ENCODE results near the gene CERKL.
A peak's percentile ranks its signal among the peaks of the same experiment; 100 is the strongest.

The CERKL gene

DNA sequence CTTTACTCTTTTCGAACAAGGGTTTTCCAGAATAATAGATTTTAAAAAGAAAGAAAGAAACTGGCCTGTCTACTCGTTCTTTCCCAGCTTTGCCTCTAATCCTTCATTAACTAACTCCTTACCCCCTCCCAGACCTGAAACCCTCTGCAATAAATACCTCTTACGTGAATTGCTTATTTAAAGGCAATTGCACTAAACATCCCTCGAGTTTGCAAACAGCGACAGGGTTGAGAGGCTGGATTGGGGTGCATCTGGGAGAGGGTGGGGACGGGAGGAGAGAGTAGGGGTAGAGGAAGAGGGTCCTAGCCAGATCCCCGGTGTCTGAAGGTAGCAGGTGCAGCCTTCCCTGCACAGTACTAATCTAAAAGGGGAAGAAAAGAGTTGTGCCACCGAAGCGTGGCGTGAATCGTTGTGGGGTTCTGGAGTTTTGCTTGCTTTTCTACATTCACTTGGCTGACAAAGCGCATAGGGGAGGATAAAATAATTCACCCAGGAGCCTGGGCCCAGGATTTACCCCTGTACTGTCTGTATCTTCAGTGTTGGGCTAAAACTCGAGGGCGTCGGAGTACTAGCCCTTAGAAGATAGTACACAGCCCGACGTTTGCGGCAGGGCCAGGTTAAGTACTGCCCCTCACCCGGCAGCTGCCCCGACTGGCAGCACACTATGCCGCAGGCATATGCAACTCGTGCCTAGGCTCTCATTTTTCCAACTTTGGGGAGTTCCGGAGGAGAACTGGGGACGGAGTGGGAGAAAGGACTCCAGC lies 25.3 kb upstream of the CERKL start:
- TF ChIP-seq, protein P1, sequence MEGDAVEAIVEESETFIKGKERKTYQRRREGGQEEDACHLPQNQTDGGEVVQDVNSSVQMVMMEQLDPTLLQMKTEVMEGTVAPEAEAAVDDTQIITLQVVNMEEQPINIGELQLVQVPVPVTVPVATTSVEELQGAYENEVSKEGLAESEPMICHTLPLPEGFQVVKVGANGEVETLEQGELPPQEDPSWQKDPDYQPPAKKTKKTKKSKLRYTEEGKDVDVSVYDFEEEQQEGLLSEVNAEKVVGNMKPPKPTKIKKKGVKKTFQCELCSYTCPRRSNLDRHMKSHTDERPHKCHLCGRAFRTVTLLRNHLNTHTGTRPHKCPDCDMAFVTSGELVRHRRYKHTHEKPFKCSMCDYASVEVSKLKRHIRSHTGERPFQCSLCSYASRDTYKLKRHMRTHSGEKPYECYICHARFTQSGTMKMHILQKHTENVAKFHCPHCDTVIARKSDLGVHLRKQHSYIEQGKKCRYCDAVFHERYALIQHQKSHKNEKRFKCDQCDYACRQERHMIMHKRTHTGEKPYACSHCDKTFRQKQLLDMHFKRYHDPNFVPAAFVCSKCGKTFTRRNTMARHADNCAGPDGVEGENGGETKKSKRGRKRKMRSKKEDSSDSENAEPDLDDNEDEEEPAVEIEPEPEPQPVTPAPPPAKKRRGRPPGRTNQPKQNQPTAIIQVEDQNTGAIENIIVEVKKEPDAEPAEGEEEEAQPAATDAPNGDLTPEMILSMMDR (conservative IDR thresholded peaks at IDR 0.05; ENCODE audit: low read length) = no peak
- DNase-seq (ENCODE audit: low read depth) = no peak
- H3K4me3 ChIP-seq (ENCODE audit: low read length) = no peak overlapping the region

- TF ChIP-seq, protein P1 (conservative IDR thresholded peaks at IDR 0.05; ENCODE audit: low read length) = no peak
- no peak overlapping the region for H3K4me3 ChIP-seq (ENCODE audit: low read length)
- no peak for DNase-seq (ENCODE audit: low read depth)
Measured at GRCh38 chr2:181680937-181681811, 24.3 kb upstream of the CERKL start.

DNA sequence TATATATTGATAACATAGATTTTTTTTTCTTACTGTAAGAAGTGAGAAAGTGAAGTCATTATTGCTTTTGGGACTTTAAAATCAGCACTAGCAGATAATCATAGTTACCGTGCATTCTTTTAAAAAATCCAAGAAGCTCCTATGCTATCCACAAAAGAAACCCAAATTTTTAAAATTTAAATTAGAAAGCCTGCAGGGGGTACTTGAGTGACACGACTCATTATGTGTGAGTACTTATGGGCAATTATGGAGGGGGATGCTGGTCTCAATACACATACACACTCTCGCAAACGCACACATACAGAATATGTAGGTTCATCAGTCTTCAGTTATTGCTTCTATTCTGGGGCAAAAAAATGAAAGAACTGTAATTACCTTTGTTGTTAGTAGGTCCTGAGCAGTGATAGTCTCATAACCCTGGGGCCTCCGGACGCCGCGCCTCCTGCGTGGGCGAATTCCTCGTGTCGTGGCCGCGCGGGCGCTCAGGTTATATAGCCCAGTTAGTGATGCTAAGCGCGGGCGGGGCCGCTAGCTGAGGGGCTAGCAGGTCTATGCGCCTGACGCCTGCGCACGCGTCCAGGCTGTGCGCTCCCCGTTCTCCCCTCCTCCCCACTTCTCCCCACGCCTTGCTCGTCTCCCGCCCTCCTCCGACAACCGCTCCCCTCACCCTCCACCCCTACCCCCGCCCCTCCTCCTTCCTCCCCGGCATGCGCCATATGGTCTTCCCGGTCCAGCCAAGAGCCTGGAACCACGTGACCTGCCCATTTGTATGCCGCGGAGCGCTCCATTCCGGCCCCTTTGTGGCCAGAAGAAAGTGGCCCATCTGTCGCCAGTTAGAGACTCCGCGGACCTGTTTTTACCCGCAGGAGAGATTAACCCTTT lies 23.4 kb upstream of the CERKL start, which contains the start of gene NEUROD1:
TSS of gene NEUROD1 (minus strand) at position 463 of the 882 bp plus-strand sequence. CDS start 1,657 bp downstream, outside the sequence.
- no peak within 1 kb of the TSS for H3K4me3 ChIP-seq (ENCODE audit: low read length)
- TF ChIP-seq, protein P1 (conservative IDR thresholded peaks at IDR 0.05; ENCODE audit: low read length) = no peak
- DNase-seq (ENCODE audit: low read depth) = no peak

DNA sequence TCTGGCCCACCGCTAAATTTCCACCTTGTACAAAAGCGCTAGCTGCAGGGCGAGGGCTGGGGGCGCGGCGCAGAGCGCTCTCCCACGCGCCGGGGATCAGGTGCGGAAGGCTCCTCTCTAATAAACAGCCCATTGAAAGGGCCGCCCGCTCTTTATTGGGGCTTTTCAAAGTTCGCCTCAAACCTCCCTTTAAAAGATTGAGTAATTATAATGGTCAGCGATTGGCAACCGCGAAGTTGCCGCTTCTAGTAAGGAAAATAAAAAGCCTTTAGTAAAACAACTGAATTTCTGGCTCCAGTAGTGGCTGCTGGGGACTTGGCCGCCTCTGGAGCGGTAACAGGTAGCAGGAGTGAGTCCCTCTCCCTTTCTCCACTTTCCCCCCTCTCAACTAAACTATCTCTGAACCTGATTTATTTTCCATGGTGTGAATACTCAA lies 22.7 kb upstream of the CERKL start:
- H3K4me3 ChIP-seq (ENCODE audit: low read length) = no peak overlapping the region
- TF ChIP-seq, protein P1 (conservative IDR thresholded peaks at IDR 0.05; ENCODE audit: low read length) = no peak
- no peak for DNase-seq (ENCODE audit: low read depth)

GRCh38 chr2:181678861-181679543 lies 22.1 kb upstream of the CERKL start:
- DNase-seq (ENCODE audit: low read depth) = no peak
- TF ChIP-seq, protein P1 (conservative IDR thresholded peaks at IDR 0.05; ENCODE audit: low read length) = no peak
- no peak overlapping the region for H3K4me3 ChIP-seq (ENCODE audit: low read length)

DNA sequence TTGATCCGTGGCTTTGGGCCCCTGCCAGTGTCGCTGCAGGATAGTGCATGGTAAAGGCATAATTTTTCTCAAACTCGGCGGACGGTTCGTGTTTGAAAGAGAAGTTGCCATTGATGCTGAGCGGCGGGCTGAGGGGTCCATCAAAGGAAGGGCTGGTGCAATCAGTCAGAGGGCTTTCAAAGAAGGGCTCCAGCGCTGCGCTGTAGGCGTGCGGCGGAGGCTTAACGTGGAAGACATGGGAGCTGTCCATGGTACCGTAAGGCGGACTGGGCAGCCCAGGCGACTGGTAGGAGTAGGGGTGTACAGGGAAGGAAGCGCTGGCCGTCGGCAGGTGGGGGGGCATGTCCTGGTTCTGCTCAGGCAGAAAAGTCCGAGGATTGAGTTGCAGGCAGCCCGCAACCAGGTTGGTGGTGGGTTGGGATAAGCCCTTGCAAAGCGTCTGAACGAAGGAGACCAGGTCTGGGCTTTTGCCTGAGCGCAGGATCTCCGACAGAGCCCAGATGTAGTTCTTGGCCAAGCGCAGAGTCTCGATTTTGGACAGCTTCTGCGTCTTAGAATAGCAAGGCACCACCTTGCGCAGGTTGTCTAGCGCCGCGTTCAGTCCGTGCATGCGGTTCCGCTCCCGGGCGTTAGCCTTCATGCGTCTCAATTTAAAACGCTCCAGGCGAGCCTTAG lies 21.1 kb upstream of the CERKL start:
- DNase-seq (ENCODE audit: low read depth) = peak; percentile 65
- TF ChIP-seq, protein P1 (conservative IDR thresholded peaks at IDR 0.05; ENCODE audit: low read length) = no peak
- H3K4me3 ChIP-seq (ENCODE audit: low read length) = no peak overlapping the region

Measured in AG10803 (cell line).